BE2C (cell line): ENCODE results near the gene TLCD3B.
A peak's percentile ranks its signal among the peaks of the same experiment; 100 is the strongest.

ENCODE experiments used
- DNase-seq: peaks from one replicate; pipeline ENCODE4 v3.0.0-alpha.2; 2020
- H3K27me3 ChIP-seq: fragments of 250-450 bp; sonication (Bioruptor Pico); 2 replicates; pipeline ENCODE4 v1.5.1; 2020; ENCODE audit warnings: mild to moderate bottlenecking
- H3K36me3 ChIP-seq: fragments of 250-450 bp; sonication (Bioruptor Pico); 2 replicates; pipeline ENCODE4 v1.5.1; 2020; ENCODE audit warnings: mild to moderate bottlenecking
- H3K4me1 ChIP-seq: fragments of 250-450 bp; sonication (Bioruptor Pico); 2 replicates; pipeline ENCODE4 v1.5.1; 2020
- H3K4me3 ChIP-seq: 2 replicates; pipeline ENCODE4 v1.5.1; 2011; ENCODE audit warnings: low read depth, low read length
- H3K9me3 ChIP-seq: fragments of 250-450 bp; sonication (Bioruptor Pico); 2 replicates; pipeline ENCODE4 v1.5.1; 2020
- TF ChIP-seq, protein P1 (sequence below): IDR thresholded peaks from 2 replicates; pipeline ENCODE4 v1.5.1; 2012; ENCODE audit warnings: mild to moderate bottlenecking, low read depth, low read length

TLCD3B gene

DNA sequence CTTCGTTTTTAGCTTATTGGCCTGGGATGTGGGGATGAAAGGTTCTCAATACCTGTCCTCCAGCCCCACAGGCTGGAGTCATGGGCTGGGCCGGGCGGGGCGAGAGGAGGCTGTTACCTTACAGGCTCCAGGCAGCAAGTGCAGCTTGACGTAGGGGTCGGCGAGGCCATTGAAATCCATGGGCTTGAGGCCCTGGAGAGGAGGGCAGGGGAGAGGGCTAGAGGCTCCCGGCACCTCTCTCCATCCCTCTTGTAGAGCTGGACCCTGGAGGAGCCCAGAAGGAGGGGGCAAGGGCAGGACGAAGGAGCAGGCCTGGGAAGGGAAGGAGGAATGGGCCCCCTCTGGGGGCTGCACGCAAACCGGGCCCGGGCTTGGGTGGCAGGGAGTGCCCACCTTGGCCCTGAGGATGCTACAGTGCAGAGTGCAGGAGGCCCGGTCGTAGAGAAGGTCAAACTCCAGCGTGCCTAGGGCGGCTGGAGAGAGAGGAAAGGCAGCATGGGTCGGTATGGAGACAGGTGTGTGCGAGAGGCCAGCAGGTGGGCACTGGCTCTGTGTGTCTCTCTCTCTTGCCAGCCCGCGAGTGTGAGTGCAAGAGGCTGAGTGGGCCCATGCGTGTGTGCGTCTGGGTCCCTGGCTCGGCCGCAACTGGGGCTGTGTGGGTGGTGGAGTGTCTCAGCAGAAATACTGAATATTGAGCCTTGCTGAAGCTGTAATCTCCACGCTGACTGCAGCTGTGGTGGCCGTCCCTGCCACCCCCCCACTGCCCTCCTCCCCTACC, 21.8 kb downstream of the TLCD3B start:
- no peak for DNase-seq
- peaks cover 3% of the 10 kb centered on the region; the same call in 1 of the 2 replicates for H3K4me1 ChIP-seq
- no peak overlapping the region for H3K4me3 ChIP-seq
- H3K9me3 ChIP-seq, result no peaks in the 10 kb centered on the region
- TF ChIP-seq, protein P1, sequence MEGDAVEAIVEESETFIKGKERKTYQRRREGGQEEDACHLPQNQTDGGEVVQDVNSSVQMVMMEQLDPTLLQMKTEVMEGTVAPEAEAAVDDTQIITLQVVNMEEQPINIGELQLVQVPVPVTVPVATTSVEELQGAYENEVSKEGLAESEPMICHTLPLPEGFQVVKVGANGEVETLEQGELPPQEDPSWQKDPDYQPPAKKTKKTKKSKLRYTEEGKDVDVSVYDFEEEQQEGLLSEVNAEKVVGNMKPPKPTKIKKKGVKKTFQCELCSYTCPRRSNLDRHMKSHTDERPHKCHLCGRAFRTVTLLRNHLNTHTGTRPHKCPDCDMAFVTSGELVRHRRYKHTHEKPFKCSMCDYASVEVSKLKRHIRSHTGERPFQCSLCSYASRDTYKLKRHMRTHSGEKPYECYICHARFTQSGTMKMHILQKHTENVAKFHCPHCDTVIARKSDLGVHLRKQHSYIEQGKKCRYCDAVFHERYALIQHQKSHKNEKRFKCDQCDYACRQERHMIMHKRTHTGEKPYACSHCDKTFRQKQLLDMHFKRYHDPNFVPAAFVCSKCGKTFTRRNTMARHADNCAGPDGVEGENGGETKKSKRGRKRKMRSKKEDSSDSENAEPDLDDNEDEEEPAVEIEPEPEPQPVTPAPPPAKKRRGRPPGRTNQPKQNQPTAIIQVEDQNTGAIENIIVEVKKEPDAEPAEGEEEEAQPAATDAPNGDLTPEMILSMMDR, result no peak
- H3K36me3 ChIP-seq, result no peaks in the 10 kb centered on the region
- no peaks in the 10 kb centered on the region for H3K27me3 ChIP-seq

DNA sequence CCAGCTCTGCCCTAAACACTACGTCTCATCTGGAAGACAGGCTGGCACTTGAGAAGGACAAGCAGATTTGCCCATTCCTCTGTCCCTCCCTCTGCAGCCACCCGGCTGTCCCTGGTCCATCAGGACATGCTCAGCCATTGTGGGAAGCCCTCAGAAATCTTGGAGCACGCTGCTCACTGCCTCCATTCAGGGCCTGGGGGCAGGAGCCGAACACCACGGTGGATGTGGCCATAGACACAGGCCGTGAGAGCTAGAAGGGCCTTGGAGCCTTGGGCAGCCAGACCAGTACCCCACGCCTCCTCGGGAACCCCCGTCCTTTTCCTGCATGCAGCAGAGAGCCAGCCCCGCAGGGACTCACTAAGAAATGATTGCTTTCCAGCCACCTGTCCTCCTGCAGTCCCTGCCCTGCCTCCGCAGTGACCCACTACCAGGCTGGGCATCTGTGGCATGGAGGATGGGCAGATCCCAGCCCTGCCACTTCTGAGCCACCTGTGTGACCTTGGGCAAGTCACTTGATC, 23.6 kb downstream of the TLCD3B start:
- DNase-seq, result no peak
- peaks cover 3% of the 10 kb centered on the region; the same call in 1 of the 2 replicates for H3K4me1 ChIP-seq
- no peaks in the 10 kb centered on the region for H3K27me3 ChIP-seq
- TF ChIP-seq, protein P1, result no peak
- no peaks in the 10 kb centered on the region for H3K9me3 ChIP-seq
- H3K4me3 ChIP-seq, result no peak overlapping the region
- H3K36me3 ChIP-seq, result peaks cover 4% of the 10 kb centered on the region; the same call in 1 of the 2 replicates

DNA sequence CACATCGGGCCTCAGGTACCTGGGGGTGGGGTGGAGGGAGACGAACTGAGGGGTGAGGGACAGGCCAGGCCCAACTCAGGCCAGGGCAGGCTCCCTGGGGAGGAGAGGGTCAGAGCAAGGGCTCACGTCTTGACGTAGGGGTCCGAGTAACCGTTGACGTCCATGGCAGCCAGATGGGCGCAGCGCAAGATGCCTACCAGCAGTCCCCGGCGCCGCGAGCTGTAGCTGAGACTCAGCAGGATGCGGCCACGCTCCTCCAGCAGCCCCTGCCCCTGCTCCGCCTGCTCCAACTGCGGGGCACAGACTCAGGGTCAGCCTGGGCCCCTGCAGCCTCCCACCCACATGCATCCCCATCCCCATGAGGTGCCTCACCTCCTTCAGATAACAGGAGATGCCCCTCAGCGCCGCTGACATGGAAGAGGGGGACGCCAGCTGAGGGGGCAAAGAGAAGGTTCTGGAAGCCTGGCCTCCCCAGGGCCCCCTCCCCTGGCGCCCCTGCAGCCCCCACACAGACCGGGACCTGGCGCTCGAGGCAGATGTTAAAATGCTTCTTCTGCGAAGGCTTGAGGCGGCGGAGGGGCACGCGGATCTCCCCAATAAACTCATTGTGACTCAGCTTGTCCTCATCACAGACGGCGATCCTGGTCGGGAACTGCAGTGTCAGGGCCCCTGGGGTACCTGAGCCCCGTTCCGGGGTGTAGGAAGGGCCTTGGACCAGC, 24.3 kb downstream of the TLCD3B start:
- Histone ChIP-seq H3K4me1 (peaks cover 3% of the 10 kb centered on the region; the same call in 1 of the 2 replicates), H3K36me3 (peaks cover 4% of the 10 kb centered on the region; the same call in 1 of the 2 replicates), H3K4me3 (no peak overlapping the region), H3K9me3 (no peaks in the 10 kb centered on the region), H3K27me3 (no peaks in the 10 kb centered on the region)
- TF ChIP-seq, protein P1, result no peak
- DNase-seq, result no peak

DNA sequence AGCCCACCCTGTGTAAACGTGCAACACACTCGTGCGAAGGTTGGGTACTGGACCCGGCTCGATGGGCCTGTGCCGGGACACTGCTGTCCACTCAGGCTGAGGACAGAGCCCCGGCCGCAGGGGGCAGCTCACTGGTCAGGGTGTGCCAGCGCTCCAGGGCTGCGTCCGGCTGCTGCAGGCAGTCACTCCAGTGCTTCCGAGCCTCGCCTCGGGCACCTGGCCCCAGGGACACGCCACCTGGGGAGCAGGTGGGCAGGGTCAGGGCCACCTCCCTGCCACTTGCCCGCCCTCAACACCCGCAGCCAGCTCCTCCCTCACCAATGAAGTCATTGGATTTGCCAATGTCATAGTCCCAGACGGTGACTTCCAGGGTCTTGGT, 25.0 kb downstream of the TLCD3B start:
- DNase-seq, result no peak
- H3K27me3 ChIP-seq, result no peaks in the 10 kb centered on the region
- peaks cover 3% of the 10 kb centered on the region; the same call in 1 of the 2 replicates for H3K4me1 ChIP-seq
- H3K9me3 ChIP-seq, result no peaks in the 10 kb centered on the region
- TF ChIP-seq, protein P1, result no peak
- H3K36me3 ChIP-seq, result peaks cover 4% of the 10 kb centered on the region; the same call in 1 of the 2 replicates
- no peak overlapping the region for H3K4me3 ChIP-seq

DNA sequence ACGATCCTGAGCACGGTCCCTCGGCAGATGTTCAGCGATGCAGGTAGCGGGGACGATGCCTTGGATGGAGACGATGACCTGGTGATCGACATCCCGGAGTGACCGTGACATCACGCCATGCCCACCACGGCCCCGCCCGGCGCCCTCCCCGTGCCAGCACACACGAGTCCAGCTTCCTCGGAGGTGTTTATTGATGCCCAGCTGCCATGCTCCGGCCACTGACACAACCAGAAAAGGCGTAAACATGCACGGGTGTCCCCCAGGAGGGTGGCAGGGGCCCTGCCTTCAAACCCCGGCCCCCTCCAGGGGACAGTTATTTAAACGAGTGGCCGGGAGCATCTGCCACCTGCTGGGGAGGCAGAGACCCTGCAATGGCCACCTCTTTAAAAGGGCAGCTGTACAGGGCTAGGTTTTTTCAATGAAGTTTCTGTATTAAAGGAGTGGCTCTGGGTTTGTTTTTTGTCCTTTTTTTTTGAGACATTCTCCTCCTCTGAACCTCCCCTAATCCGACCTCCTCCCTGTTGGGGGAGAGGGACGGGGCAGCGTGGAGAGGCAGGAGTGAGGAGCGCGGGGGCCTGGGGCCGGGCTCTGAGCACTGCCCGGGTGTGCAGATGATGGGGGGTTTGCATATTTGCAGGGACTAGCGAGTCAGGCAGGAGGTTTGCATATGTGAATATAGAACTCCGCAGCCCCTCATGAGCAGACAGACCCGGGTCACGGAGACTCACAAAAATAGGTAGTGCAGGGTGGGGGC, 25.6 kb downstream of the TLCD3B start:
- TF ChIP-seq, protein P1, result peak; percentile 88
- H3K27me3 ChIP-seq, result no peaks in the 10 kb centered on the region
- H3K36me3 ChIP-seq, result peaks cover 4% of the 10 kb centered on the region; the same call in 1 of the 2 replicates
- peak; percentile 73 for DNase-seq
- H3K4me1 ChIP-seq, result peaks cover 3% of the 10 kb centered on the region; the same call in 1 of the 2 replicates
- no peaks in the 10 kb centered on the region for H3K9me3 ChIP-seq
- H3K4me3 ChIP-seq, result peak overlapping the region; percentile 26; the same call in 1 of the 2 replicates
